GM19452 (cell line): ENCODE results near the gene THSD4.

Experiments used
- ATAC-seq: cut with Tn5 transposase; IDR thresholded peaks from one replicate; pipeline ENCODE4 v1.9.1; 2021; ENCODE audit not compliant: unreplicated experiment

THSD4 gene

DNA sequence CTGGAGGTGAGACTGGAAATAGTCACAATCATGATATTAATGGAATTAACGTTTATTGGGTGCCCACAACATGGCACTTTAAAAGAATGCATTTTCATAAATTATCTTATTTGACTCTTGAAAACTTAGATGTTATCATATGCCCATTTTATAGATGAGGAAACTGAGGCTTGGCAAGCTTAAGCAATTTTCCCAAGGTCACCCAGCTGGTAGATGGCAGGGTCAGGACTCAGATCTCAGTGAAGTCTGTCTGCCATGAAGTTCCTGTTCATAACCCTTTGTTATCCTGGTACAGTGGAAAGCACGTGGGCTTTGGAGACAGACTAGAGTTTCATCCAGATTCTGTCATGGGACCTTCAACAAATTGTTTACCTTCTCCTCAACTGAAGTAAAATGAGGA is 520.5 kb downstream of the THSD4 start:
- ATAC-seq = no peak

DNA sequence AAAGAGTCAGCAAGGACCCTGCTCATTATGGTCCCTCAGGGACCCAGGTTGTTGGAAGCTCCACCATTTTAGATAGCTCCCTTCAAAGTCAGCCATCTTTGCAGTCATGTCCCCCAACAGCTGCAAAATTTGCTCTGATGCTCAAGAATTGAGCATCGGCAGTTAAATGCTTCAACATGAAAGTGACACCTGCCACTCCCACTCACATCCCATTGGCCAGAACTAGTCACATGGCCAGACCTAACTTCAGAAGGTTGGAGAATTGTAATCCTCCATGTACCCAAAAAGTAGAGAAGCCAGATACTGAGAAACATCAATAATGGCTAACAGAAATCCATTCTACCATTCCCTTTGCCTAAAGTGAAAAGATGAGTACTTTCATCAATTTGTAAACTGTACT is 523.6 kb downstream of the THSD4 start:
- no peak for ATAC-seq

DNA sequence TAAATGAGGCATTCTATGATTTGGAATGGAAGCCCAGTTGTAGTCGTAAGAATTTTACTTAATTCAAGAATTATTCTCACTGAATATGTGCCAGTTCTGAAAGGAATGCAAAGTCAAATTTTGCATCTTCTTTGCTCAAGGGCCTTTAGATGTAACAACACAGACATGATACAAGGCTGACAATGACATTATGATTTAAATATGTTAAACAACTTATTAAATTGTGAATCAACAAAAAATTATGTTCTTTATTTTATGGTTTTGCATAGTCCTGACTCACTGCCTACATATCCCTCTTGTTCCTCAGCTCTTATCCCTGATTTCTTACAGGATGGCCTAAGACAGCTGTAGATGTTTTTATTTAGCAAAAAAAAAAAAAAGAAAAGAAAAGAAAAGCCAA is 524.2 kb downstream of the THSD4 start:
- ATAC-seq = no peak

DNA sequence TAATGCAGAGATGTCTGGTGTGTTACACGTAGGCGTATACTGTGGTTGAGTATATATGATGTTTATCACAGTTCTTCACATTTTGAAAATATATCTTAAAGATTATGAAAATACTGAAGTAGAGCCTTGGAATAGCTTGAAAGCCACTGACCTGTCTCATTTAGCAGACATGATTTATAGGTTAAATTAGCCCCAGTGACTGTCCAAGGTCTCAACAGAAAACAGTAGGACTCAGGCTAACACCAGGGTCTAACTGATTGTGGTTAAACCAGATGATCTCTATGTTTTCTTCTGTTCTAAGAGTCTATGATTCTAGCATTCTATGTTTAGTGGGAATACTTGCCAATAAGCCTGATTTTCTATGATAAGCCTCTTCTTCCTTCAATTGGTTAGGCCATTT is 528.6 kb downstream of the THSD4 start:
- no peak for ATAC-seq

DNA sequence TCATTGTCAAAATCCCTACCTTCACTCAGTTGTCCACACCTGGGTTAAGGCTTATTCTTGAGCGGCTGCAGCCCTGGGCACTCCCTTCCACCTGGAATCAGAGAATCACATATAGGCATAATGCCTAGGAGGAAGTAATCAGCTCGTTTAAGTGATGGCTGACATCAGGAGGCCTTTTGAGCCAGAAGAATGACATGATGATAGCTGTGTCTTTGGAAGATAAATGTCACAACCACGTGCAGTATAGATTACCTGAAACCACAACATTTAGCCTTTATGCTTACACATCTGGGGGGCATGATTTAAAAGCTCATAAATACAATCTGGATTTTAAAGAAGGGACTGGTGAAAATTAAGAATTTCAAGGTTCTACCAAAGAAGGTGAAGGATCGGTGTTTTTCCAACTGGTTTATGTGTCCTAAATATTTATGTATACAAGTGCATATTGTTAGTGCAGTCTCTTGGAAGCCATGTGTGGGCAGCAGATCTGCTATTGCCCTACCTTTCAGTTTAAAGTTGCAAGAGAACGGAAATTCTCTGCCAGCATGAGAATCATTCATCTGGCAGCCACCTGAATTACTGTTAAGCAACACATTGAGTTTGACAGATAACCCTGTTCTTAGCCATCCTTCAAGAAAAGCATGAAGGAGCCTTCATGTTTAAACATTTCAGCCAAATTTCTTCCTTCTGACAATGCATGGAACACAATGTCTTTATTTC is 531.7 kb downstream of the THSD4 start:
- ATAC-seq = no peak

DNA sequence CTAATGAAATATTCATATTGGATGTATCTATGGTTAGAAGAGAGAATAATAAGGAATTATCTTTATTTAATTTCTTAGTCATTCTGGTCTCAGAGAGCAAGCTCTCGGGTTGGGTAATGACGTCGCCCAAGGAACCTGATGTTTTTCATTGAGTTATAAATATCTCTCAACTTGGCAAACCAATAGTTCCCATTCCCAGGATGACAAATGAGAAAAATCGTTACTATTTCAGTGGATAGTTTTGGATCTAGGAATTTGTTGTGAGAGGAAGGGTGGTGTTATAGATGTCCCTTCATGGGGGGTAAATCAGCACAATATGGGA is 532.2 kb downstream of the THSD4 start:
- ATAC-seq = no peak

DNA sequence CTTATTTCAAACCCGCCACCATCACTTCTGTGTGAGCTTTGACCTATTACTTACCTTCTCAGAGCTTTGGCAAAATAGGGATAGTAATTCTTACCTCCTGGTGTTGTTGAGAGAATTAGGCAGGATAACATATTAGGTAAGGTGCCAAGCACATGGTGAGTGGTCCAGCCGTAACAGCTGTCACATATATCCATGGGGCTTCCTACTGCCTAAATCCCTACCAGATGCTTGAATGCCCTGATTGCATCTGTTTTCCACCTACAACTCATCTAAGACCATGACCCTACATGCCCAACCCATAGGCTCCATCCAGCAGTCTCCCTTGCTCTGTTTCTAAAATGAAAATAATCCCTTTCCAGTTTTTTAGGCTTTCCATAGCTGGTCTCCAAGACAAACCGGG is 532.8 kb downstream of the THSD4 start:
- ATAC-seq = no peak

DNA sequence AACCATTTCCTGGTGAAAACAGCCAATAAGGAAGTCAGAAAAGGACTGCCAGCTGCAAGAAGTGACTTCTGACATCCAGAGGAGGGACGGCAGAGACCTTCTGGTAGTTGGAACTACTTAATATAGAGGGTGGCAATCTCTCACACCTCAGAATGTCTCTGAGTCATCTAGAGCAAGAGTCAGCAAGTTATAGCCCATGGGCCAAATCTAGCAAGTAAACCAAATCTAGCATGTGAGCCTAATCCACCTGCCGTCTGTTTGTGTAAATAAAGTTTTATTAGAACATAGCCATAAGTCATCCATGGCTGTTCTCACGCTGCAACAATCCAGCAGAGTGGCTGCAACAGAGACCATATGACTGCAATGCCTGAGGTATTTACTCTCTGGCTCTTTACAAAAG is 534.6 kb downstream of the THSD4 start:
- no peak for ATAC-seq

DNA sequence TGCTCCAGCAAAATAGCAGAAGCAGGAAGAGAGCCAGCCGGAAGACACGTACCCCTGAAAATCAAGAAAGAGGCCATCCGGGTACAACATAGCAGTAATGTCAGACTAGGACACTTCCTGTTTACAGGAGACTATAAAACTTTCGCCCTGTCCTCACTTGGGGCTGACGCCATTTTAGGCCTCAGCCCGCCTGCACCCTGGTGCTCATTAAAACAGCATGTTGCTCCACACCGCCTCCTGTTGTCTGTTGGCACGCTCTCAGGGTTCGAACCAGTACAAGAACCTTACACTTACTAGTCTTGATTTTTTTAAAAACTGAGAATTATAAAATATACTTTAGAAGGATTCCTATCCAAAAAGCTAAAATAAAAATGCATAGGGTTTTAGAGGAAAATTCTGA is 535.3 kb downstream of the THSD4 start:
- no peak for ATAC-seq

DNA sequence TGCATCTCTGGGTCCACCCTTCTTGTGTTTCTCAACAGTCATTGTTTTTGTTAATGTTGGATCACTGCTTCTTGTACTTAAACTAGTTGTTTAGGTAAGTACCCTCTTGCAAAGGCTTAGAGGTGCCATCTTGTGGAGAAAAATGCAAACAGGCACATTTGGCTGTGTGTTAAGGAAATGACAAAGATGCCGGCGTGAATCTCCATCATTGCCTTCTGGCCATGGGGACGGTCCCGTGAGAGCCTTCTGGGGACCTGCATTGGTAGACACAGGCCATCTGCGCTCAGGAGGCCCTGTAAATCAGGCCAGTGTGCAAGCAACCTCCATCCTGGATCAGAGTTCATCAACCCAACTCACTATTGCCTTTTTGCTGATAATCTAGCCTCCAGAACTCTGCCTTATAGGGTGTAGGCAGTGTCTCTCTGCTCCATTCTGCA is 536.5 kb downstream of the THSD4 start:
- no peak for ATAC-seq

DNA sequence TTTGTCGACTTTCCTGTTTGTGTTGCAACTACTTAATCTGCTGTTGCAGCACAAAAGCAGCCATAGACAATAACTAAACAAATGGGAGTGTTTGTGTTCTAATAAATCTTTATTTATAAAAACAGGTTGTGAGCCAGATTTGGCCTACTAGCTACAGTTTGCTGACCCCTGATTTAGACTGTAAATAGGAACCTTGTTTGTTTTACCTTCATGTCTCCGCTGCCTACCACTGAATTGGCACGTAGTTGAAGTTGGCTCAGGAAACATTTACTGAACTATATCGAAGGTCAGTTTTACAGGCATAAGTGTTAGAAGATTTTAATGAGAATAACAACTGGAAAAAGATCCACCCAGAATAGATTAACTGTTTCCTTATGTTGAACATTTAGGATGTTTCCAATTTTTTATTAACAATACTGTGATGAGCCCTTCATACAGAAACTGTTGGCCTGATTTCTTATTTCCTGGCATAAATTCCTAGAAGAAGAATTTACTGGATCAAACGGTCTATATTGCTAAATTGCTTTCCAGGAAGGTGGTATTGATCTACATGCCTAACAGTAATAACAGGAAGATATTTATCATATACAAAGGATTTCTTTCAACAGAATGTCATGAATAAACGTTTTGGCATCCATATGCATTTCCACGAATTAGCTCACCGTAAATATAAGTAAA is 538.9 kb downstream of the THSD4 start:
- ATAC-seq = no peak

DNA sequence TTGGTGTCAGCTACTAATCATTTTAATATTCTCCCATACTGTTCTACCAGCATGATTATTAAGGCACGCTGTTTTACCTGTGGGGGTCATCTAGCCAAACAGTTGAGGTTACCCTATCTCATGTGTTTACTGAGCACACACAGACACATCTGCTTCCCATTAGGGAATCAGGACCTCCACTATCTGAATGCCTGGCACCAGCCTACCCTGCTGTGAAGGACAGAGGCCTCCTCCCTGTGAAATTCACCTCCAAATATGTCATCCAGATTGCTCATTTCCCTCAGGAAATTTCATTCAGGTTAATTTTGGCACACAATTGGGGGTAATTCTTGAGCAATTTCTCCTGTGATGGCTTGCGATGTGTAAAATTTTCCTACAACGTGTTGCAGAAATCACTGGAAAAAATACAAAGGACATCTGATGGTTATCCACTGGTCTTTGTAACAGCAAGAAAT is 539.5 kb downstream of the THSD4 start:
- no peak for ATAC-seq

DNA sequence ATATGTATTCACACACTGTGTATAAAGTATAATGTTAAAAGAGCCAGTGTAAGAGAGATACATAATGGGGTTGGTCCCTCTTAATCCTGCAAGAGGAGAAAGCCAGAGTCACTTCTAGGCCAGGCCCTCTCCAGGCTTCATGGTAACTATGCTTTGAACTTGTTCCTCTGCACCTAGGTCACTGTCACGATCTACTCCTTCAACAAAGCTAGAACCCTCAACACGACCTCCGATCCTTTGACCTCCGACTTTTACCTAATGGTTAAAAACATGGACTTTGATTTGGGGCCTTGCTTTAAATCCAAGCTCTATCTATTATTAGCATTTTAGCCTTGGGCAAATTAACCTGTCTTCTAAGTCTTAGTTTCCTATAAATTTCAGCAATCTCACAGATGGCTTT is 541.2 kb downstream of the THSD4 start:
- ATAC-seq = no peak

DNA sequence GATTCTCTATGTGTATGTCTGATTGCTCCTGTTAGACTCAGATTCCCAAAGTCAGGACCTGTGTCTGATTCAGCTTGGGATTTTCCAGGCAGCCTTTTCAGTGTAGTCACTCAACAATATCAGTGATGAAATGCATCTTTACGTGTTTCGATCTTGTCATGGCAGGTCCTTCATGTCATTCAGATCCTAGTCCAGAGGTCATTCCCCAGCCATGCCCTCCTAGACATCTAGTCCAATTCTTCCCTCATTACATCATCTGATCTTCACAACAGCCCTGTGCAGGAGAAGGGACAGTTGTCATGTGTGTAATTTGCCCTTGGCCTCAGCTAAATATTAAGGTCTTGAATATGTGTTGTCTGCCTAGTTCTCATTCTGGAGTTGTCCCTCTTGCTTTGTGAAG is 541.9 kb downstream of the THSD4 start:
- no peak for ATAC-seq

DNA sequence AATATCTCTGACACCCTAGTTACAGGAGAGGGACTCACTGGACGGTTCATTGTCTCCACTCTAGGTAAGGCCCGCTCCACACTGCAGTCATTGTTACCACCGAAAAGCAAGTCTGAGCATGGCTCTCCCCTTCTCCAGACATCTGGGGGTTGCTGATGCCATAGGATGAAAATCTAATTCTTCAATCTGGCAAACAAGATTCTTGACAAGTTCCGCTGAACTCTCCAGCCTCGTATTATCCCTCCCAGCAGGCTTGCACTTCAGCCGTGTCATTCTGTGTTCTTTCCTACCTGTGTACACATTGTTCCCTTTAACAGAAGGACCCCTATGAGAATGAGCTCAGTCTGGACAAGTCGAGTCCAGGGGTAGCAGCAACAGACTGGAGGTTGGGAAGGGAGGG is 542.8 kb downstream of the THSD4 start:
- ATAC-seq = no peak

DNA sequence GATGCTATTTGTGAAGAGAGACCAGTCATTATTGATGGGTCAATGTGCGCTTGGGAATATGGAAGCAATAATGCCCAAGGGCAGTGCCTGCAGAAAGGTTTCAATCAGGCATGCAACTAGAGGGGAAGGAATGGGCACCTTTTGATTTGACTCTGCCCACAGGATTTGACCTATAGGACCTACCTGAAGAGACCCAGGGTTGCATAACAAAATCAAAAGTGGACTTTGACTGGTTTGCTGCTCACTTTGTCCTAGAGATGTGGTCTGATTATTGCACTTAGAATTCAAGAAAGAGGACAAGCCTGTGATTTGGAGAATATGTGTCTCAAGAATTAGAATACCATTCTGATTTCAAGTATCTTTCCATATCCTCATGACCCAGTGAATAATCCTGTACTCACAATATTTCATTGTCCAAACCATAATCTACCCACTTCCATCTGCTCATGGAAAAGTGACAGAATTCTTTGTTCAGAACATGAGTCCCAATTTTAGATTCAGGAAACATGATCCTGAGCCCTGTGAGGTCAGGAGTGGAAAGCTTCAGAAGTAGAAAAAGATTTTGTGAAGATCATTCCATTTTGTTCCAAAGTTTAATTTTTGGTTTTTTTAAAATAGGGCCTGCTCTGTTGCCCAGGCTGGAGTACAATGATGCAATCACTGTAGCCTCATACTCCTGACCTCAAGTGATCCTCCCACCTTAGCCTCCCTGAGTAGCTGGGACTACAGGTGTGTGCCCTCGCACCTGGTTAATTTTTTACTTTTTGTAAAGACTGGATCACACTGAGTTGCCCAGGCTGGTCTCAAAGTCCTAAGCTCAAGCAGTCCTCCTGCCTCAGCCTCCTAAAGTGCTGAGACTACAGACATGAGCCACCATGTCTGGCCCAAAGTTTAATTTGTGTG is 543.8 kb downstream of the THSD4 start:
- ATAC-seq = no peak

DNA sequence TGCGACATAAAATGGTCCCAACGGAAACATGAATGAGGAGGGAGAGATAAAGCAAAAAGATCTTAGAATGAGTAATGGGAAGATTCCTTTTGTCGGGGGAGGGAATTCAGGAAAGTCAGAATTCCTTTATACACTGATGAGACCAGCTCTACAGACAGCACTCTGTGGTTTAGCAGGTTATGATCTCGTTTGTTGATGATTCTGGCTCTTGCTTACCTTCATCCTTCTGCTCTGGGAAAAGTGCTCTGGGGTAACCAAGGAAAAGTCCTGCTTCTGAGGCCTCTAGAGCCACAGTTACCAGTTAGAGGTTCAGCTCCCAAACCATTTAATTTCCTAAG is 544.4 kb downstream of the THSD4 start:
- no peak for ATAC-seq

DNA sequence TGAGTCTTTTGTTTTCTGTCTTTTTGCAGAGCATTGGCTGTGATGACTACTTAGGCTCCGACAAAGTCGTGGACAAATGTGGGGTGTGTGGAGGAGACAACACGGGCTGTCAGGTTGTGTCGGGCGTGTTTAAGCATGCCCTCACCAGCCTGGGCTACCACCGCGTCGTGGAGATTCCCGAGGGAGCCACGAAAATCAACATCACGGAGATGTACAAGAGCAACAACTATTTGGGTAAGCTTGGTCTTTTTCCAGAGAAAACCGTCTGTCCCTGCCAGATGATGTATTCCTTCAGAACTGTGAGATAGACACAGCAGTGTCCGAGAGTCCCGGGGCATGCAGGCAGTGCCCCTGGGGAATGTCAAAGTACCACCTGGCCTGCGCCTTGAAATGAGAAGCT is 545.2 kb downstream of the THSD4 start:
- no peak for ATAC-seq

DNA sequence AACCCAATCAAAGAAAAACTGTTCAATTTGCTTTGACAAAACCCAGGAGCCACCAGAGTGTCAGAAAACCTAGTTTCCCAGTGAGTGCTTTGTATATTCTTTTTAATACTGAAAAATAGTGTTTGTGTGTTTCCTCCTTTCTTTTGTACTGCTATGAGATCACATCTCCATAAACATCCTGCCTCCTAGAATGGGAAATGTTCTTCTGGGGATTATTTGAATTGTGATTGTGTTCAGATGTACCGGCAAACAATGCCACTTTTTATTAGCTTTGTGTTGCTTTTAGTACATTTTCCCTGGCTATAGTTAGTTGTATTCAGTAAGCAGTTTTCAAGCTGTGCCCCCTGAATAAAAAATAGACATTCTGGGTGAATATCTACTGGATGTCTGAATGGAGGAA is 547.0 kb downstream of the THSD4 start:
- ATAC-seq = no peak

DNA sequence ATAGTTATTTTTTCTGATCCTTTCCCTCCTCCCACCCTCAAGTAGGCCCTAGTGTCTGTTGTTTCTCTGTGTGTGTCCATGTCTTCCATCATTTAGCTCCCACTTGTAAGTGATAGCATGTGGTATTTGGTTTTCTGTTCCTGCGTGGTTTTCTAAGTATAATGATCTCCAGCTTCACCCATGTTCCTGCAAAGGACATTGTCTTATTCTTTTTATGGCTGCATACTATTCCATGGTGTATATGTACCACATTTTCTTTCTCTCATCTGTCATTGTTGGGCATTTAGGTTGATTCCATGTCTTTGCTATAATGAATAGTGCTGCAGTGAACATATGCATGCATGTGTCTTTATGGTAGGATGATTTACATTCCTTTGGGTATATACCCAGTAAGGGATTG is 549.4 kb downstream of the THSD4 start:
- no peak for ATAC-seq

DNA sequence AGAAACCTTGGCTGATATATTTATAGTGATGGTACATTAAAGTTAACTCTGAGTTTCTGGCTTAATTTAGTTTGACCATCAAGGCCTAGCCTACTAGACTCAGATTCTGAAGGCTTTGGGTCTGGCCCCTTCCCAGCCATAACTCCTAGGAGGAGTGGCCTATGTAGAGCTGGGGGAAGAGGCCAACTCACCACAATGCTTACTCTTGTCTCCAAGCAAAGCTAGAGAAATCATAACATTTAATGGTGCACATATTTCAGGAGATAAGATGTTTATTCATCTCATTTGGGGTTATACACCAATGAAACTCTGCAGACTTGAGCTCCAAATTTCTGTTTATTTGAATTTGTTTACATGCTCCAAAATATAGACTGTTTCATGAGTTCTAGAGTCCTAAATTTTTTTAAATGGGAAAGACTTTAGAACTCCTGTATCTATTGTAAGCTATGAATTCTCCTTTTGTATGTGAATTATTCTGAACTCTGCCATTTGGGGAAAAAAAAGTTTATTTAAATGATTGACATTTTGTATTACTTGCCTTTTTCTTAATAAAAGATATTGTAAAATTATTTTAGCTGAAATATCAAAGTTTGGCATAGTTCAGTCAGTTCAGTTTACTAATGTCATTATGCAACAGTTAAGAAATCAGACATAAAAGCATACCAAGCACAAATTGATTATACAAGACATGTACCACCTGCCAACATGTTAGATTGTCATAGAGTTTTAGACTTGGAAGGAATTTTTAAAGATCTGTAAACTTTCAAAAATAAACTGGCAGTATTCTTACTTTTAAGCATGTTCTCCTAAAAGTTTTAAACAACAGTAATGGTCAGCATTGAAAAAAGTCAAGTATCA is 551.7 kb downstream of the THSD4 start:
- no peak for ATAC-seq
